ENCODE measurements around the gene HDAC11. TPM values are rescaled to one million over a fixed set of nuclear protein-coding genes. Genes with fewer than 3 reads are reported as not detected.

The HDAC11 gene
- total RNA-seq, 1 experiment from 2014 or later, result 1.0 TPM

DNA sequence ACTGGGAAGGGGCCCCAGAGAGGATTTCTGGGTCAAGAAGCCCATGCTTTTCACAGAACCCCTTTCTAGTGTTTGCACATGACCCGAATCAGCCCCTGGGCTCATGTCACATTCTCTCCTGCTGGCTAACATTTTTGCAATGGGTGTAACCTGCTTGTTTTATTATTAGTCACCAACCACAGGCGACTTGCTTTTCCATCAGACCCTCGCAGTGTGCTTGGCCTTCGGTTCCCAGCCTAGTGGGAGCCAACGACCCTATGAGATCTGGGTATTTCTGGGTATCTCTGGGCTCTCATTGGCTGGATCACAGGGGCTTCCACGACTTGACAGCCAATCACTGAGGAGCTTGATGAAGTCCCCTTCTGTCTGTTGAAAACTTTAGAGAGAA, 57.8 kb downstream of the HDAC11 start:
- ChIA-PET CTCF (no interaction called here), POLR2A (ENCODE audit: low non-redundant PET) (no interaction called here)
- intact Hi-C loops (cut with micrococcal nuclease; ENCODE audit: unreplicated experiment), result no loop called here
- Histone ChIP-seq H3K9me3 (ENCODE audit: low read depth, low read length, poor library complexity, severe bottlenecking) (no peaks in the 10 kb centered on the region), H3K27me3 (replicated peaks; ENCODE audit: insufficient read depth, low read depth, low read length, poor library complexity) (no peaks in the 10 kb centered on the region), H3K36me3 (ENCODE audit: insufficient read depth, low read length, poor library complexity, severe bottlenecking) (no peaks in the 10 kb centered on the region), H3K4me1 (ENCODE audit: insufficient read depth, low read length, poor library complexity, severe bottlenecking) (peaks cover 4% of the 10 kb centered on the region), H3K27ac (ENCODE audit: low read depth, low read length, poor library complexity, severe bottlenecking) (no peak overlapping the region), H3K4me3 (ENCODE audit: low read depth, low read length, poor library complexity, severe bottlenecking) (no peak overlapping the region)
- no peak for DNase-seq (ENCODE audit: low spot score)
- no peak for TF ChIP-seq EZH2 (IDR thresholded peaks at IDR 0.05; ENCODE audit: borderline replicate concordance, low read depth, low read length, poor library complexity, severe bottlenecking)
- BruUV-seq (replicated peaks), result no TSS peak

DNA sequence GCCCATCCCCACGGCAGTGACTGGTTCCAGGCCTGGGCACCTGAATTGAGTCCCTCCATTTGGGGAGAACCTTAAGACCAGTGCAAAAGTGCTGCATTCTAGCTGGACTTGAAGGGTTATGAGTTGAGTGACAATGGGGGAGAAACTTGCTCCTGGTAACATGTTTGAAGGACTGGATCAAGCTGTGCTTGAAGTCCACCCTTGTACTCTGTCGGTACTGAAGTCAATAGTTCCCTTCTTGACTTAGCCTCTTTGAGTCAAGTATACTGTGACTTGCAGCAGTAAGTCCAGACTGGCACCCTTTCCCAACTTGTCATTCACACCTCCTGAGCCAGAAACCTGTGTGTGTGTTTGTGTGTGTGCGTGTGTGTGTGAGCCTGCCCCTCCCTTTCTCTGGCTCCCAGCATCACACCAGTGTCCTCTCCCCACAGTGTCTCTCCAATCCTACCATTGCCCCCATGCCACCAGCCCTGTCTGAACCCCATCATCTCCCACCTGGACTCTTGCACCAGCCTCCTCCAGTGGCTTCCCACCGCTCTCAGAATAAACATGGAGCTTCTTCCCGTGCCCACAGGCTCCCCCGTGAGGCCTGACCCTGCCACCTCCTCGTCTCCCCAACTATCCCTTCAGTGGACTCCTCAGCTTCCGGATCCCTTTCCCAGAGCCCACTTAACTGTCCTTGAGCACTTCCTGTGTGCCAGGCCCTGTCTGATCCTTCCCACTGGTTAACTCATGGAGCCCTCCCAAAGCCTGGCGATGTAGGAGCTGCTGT, 58.6 kb downstream of the HDAC11 start:
- Histone ChIP-seq H3K4me3 (ENCODE audit: low read depth, low read length, poor library complexity, severe bottlenecking) (no peak overlapping the region), H3K27me3 (replicated peaks; ENCODE audit: insufficient read depth, low read depth, low read length, poor library complexity) (no peaks in the 10 kb centered on the region), H3K4me1 (ENCODE audit: insufficient read depth, low read length, poor library complexity, severe bottlenecking) (peaks cover 4% of the 10 kb centered on the region), H3K9me3 (ENCODE audit: low read depth, low read length, poor library complexity, severe bottlenecking) (no peaks in the 10 kb centered on the region), H3K27ac (ENCODE audit: low read depth, low read length, poor library complexity, severe bottlenecking) (no peak overlapping the region), H3K36me3 (ENCODE audit: insufficient read depth, low read length, poor library complexity, severe bottlenecking) (no peaks in the 10 kb centered on the region)
- BruUV-seq (replicated peaks), result no TSS peak
- POLR2A ChIA-PET (ENCODE audit: low non-redundant PET), result no interaction called here
- no peak for TF ChIP-seq EZH2 (IDR thresholded peaks at IDR 0.05; ENCODE audit: borderline replicate concordance, low read depth, low read length, poor library complexity, severe bottlenecking)
- TF ChIP-seq, protein P1, sequence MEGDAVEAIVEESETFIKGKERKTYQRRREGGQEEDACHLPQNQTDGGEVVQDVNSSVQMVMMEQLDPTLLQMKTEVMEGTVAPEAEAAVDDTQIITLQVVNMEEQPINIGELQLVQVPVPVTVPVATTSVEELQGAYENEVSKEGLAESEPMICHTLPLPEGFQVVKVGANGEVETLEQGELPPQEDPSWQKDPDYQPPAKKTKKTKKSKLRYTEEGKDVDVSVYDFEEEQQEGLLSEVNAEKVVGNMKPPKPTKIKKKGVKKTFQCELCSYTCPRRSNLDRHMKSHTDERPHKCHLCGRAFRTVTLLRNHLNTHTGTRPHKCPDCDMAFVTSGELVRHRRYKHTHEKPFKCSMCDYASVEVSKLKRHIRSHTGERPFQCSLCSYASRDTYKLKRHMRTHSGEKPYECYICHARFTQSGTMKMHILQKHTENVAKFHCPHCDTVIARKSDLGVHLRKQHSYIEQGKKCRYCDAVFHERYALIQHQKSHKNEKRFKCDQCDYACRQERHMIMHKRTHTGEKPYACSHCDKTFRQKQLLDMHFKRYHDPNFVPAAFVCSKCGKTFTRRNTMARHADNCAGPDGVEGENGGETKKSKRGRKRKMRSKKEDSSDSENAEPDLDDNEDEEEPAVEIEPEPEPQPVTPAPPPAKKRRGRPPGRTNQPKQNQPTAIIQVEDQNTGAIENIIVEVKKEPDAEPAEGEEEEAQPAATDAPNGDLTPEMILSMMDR (conservative IDR thresholded peaks at IDR 0.05; ENCODE audit: low read depth, low read length), result no peak
- DNase-seq (ENCODE audit: low spot score), result no peak
- CTCF ChIA-PET, result no interaction called here
- intact Hi-C loops (cut with micrococcal nuclease; ENCODE audit: unreplicated experiment), result no loop called here

DNA sequence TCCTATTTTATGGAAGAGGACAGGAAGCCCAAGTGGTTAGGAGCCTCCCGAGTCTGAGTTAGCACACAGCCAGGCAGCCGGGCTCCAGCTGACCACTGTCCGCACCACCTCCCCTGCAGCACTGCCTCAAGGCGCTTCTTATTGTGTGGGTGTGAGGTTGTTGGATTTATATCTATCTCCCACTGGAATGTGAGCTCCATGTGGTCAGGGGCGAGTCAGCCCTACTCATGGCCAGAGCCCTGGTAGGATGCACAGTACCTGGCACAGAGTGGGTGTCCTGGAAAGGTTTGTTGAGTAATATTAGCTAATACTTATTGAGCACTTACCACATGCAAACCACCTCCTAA, 59.2 kb downstream of the HDAC11 start:
- H3K4me1 ChIP-seq (ENCODE audit: insufficient read depth, low read length, poor library complexity, severe bottlenecking), result peaks cover 4% of the 10 kb centered on the region
- DNase-seq (ENCODE audit: low spot score), result no peak
- TF ChIP-seq EZH2 (IDR thresholded peaks at IDR 0.05; ENCODE audit: borderline replicate concordance, low read depth, low read length, poor library complexity, severe bottlenecking), result no peak
- TF ChIP-seq, protein P1 (conservative IDR thresholded peaks at IDR 0.05; ENCODE audit: low read depth, low read length), result no peak
- ChIA-PET POLR2A (ENCODE audit: low non-redundant PET) (no interaction called here), CTCF (no interaction called here)
- H3K4me3 ChIP-seq (ENCODE audit: low read depth, low read length, poor library complexity, severe bottlenecking), result no peak overlapping the region
- no peaks in the 10 kb centered on the region for H3K36me3 ChIP-seq (ENCODE audit: insufficient read depth, low read length, poor library complexity, severe bottlenecking)
- no TSS peak for BruUV-seq (replicated peaks)
- no peaks in the 10 kb centered on the region for H3K27me3 ChIP-seq (replicated peaks; ENCODE audit: insufficient read depth, low read depth, low read length, poor library complexity)
- H3K27ac ChIP-seq (ENCODE audit: low read depth, low read length, poor library complexity, severe bottlenecking), result no peak overlapping the region
- intact Hi-C loops (cut with micrococcal nuclease; ENCODE audit: unreplicated experiment), result no loop called here
- H3K9me3 ChIP-seq (ENCODE audit: low read depth, low read length, poor library complexity, severe bottlenecking), result no peaks in the 10 kb centered on the region

DNA sequence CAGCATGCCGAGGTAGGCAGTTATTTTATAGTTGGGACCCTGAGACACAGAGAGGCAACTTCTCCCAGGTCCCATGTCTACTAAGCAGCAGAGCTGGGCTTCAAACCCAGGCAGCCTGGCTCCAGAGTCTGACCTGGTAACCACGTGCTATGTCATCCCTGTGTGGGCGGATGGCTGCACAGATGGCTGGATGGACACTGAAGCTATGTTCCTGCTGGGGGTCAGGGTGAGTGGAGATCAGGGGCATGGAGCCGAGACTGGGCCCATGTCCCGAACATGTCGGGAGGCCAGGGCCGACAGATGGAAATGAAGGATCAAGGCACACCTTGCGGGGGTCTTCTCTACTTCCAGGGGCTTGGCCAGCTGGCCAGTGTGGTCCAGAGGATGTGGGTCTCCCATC, 59.6 kb downstream of the HDAC11 start:
- no peak for DNase-seq (ENCODE audit: low spot score)
- no peaks in the 10 kb centered on the region for H3K36me3 ChIP-seq (ENCODE audit: insufficient read depth, low read length, poor library complexity, severe bottlenecking)
- POLR2A ChIA-PET (ENCODE audit: low non-redundant PET), result no interaction called here
- H3K4me3 ChIP-seq (ENCODE audit: low read depth, low read length, poor library complexity, severe bottlenecking), result no peak overlapping the region
- CTCF ChIA-PET, result no interaction called here
- BruUV-seq (replicated peaks), result no TSS peak
- H3K4me1 ChIP-seq (ENCODE audit: insufficient read depth, low read length, poor library complexity, severe bottlenecking), result peaks cover 4% of the 10 kb centered on the region
- TF ChIP-seq, protein P1 (conservative IDR thresholded peaks at IDR 0.05; ENCODE audit: low read depth, low read length), result no peak
- TF ChIP-seq EZH2 (IDR thresholded peaks at IDR 0.05; ENCODE audit: borderline replicate concordance, low read depth, low read length, poor library complexity, severe bottlenecking), result no peak
- H3K27me3 ChIP-seq (replicated peaks; ENCODE audit: insufficient read depth, low read depth, low read length, poor library complexity), result no peaks in the 10 kb centered on the region
- H3K9me3 ChIP-seq (ENCODE audit: low read depth, low read length, poor library complexity, severe bottlenecking), result no peaks in the 10 kb centered on the region
- intact Hi-C loops (cut with micrococcal nuclease; ENCODE audit: unreplicated experiment), result no loop called here
- H3K27ac ChIP-seq (ENCODE audit: low read depth, low read length, poor library complexity, severe bottlenecking), result no peak overlapping the region
